Keratinocyte (primary cell): ENCODE data around the gene FRMPD2. TPM values are rescaled to one million over a fixed set of nuclear protein-coding genes. Genes with fewer than 3 reads are reported as not detected.

Experiments used
- DNase-seq: peaks from one replicate; pipeline ENCODE4 v3.0.0-alpha.2; 2011; ENCODE audit warnings: low read depth, missing footprints, low spot score
- FAIRE-seq: peaks from 2 replicates; lab custom pipeline; 2011; peaks lifted over from hg19 to GRCh38; lab: Jason Lieb, UNC
- H2AFZ ChIP-seq: 2 replicates; pipeline ENCODE4 v1.6.0; 2012; ENCODE audit warnings: low read length, control low read depth, inconsistent platforms; ENCODE audit not compliant: control insufficient read depth
- H3K27ac ChIP-seq: 2 replicates; pipeline ENCODE4 v1.5.1; 2011; ENCODE audit warnings: low read length; ENCODE audit not compliant: control insufficient read depth, insufficient read depth
- H3K27me3 ChIP-seq: 3 replicates; pipeline ENCODE4 v1.6.0; 2011; ENCODE audit warnings: low read length; ENCODE audit not compliant: control insufficient read depth, insufficient read depth; ENCODE audit errors: extremely low read depth
- H3K36me3 ChIP-seq, 2 experiments: 2 replicates in 1 of 2; 3 replicates in 1 of 2; pipeline ENCODE4 v1.5.1; 2011; ENCODE audit warnings: low read length in 2 of 2, mild to moderate bottlenecking in 1 of 2; ENCODE audit not compliant: control insufficient read depth in 2 of 2, insufficient read depth in 2 of 2; ENCODE audit errors: extremely low read depth in 1 of 2
- H3K4me1 ChIP-seq: 3 replicates; pipeline ENCODE4 v1.5.1; 2011; ENCODE audit warnings: low read length; ENCODE audit not compliant: control insufficient read depth, insufficient read depth; ENCODE audit errors: extremely low read depth
- H3K4me2 ChIP-seq: 3 replicates; pipeline ENCODE4 v1.6.0; 2011; ENCODE audit warnings: low read depth, low read length; ENCODE audit not compliant: control insufficient read depth, insufficient read depth; ENCODE audit errors: extremely low read depth
- H3K4me3 ChIP-seq, 3 experiments: fragments of 200-600 bp in 1 of 3; sonication (generic) in 1 of 3; 2 replicates in 2 of 3; 3 replicates in 1 of 3; pipeline ENCODE4 v1.5.1; 2011 to 2016; ENCODE audit warnings: low read length in 3 of 3, mild to moderate bottlenecking in 3 of 3, control low read depth in 2 of 3, inconsistent platforms in 1 of 3, low read depth in 1 of 3, mixed read lengths in 1 of 3, mixed run types in 1 of 3, moderate library complexity in 1 of 3; ENCODE audit not compliant: control insufficient read depth in 2 of 3, insufficient read depth in 2 of 3; ENCODE audit errors: extremely low read depth in 1 of 3
- H3K79me2 ChIP-seq: 2 replicates; pipeline ENCODE4 v1.6.0; 2012; ENCODE audit warnings: low read length; ENCODE audit not compliant: control insufficient read depth, insufficient read depth
- H3K9ac ChIP-seq: 3 replicates; pipeline ENCODE4 v1.6.0; 2011; ENCODE audit warnings: low read length; ENCODE audit not compliant: control insufficient read depth, insufficient read depth; ENCODE audit errors: extremely low read depth
- H3K9me1 ChIP-seq: 3 replicates; pipeline ENCODE4 v1.6.0; 2011; ENCODE audit warnings: low read length; ENCODE audit not compliant: control insufficient read depth, insufficient read depth; ENCODE audit errors: extremely low read depth
- H3K9me3 ChIP-seq: 2 replicates; pipeline ENCODE4 v1.5.1; 2012; ENCODE audit warnings: low read depth, low read length; ENCODE audit not compliant: control insufficient read depth
- H4K20me1 ChIP-seq: 3 replicates; pipeline ENCODE4 v1.6.0; 2011; ENCODE audit warnings: low read length; ENCODE audit not compliant: control insufficient read depth, insufficient read depth; ENCODE audit errors: extremely low read depth
- CTCF ChIP-seq, 3 experiments: IDR thresholded peaks in 1 of 3; conservative IDR thresholded peaks in 1 of 3; optimal IDR thresholded peaks in 1 of 3; 2 replicates in 2 of 3; 3 replicates in 1 of 3; pipeline versions ENCODE3 to v1.5.1; 2011; ENCODE audit warnings: low read length in 3 of 3, mild to moderate bottlenecking in 3 of 3, moderate library complexity in 2 of 3, control low read depth in 1 of 3, inconsistent platforms in 1 of 3; ENCODE audit not compliant: insufficient read depth in 2 of 3; ENCODE audit errors: extremely low read depth in 1 of 3
- EZH2 ChIP-seq: IDR thresholded peaks from one replicate; pipeline ENCODE4 v1.6.1; 2012; ENCODE audit warnings: inconsistent platforms, mild to moderate bottlenecking, low read length, moderate library complexity
- dilution Hi-C: fragments of 300-500 bp; cut with MboI; formaldehyde crosslinking; loops from one replicate; pipeline ENCODE4 v1.7.0; 2020; ENCODE audit warnings: low sequenced_read_pairs; ENCODE audit not compliant: extremely low pct_ligation_motif_present
- polyA plus RNA-seq, 5 experiments: library from polyadenylated mRNA; depleted of rRNA in 3 of 5; stranded (reverse) in 3 of 5; stranded (forward) in 1 of 5; unstranded in 1 of 5; fragments of >200 nt; gene quantifications; 1 replicate in 1 of 5; 2 replicates in 3 of 5; 3 replicates in 1 of 5; pipeline versions ENCODE4 v1.2.1 to v1.2.3, GENCODE V29; 2011 to 2012; ENCODE audit warnings: missing spikeins in 2 of 5, low read depth in 1 of 5, low replicate concordance in 1 of 5

FRMPD2 gene
- polyA plus RNA-seq, 1 donor (not counting 4 experiments of a cell fraction or from before 2014, with no cell fraction given) = not detected

GRCh38 chr10:48257407-48257961, 17.0 kb downstream of the FRMPD2 start:
- no peak overlapping the region for H3K4me2 ChIP-seq
- peaks cover 24% of the 10 kb centered on the region for H3K4me1 ChIP-seq
- no peaks in the 10 kb centered on the region for H3K79me2 ChIP-seq
- H3K9ac ChIP-seq = no peak overlapping the region
- DNase-seq (no peak), FAIRE-seq (no peak)
- no peak for TF ChIP-seq CTCF (optimal IDR thresholded peaks at IDR 0.05 in 1 of 3, IDR thresholded peaks at IDR 0.05 in 1 of 3, conservative IDR thresholded peaks at IDR 0.05 in 1 of 3; ENCODE audit: extremely low read depth in 1 of 3, insufficient read depth in 2 of 3, low read length in 3 of 3)
- TF ChIP-seq EZH2 = no peak
- dilution Hi-C loops = no loop called here
- H3K4me3 ChIP-seq = no peak overlapping the region
- H3K9me1 ChIP-seq = no peaks in the 10 kb centered on the region
- H3K36me3 ChIP-seq = no peaks in the 10 kb centered on the region
- H2AFZ ChIP-seq = no peak overlapping the region
- H4K20me1 ChIP-seq = no peaks in the 10 kb centered on the region
- no peaks in the 10 kb centered on the region for H3K9me3 ChIP-seq
- H3K27ac ChIP-seq = no peak overlapping the region
- no peaks in the 10 kb centered on the region for H3K27me3 ChIP-seq

GRCh38 chr10:48255722-48256121, 18.8 kb downstream of the FRMPD2 start:
- H3K27me3 ChIP-seq = no peaks in the 10 kb centered on the region
- no peaks in the 10 kb centered on the region for H4K20me1 ChIP-seq
- no peaks in the 10 kb centered on the region for H3K9me3 ChIP-seq
- H3K36me3 ChIP-seq = no peaks in the 10 kb centered on the region
- H3K4me2 ChIP-seq = no peak overlapping the region
- peaks cover 39% of the 10 kb centered on the region for H3K4me1 ChIP-seq
- H3K9me1 ChIP-seq = peaks cover 2% of the 10 kb centered on the region
- no peak overlapping the region for H3K4me3 ChIP-seq
- TF ChIP-seq EZH2 (no peak), CTCF (optimal IDR thresholded peaks at IDR 0.05 in 1 of 3, IDR thresholded peaks at IDR 0.05 in 1 of 3, conservative IDR thresholded peaks at IDR 0.05 in 1 of 3; ENCODE audit: extremely low read depth in 1 of 3, insufficient read depth in 2 of 3, low read length in 3 of 3) (no peak)
- H3K9ac ChIP-seq = no peak overlapping the region
- H3K79me2 ChIP-seq = no peaks in the 10 kb centered on the region
- DNase-seq = no peak
- FAIRE-seq = no peak
- H3K27ac ChIP-seq = no peak overlapping the region
- H2AFZ ChIP-seq = no peak overlapping the region
- dilution Hi-C loops = no loop called here
